Testis (tissue), 3 donors: Measurements from ENCODE around the gene TLK2. TPM values are rescaled to one million over a fixed set of nuclear protein-coding genes. Genes with fewer than 3 reads are reported as not detected.
"Not testable (repeated sequence)": the region's sequence is repeated elsewhere in the genome, so short reads cannot be mapped to it uniquely, and the experiment has no call there.

Experiments used
- DNase-seq: peaks from one replicate; pipeline ENCODE4 v3.0.0-alpha.2; 2019
- H3K27ac ChIP-seq, 2 donors: fragments of 200-600 bp; sonication (generic); one replicate each; pipeline ENCODE4 v1.5.1; 2019
- H3K27me3 ChIP-seq: fragments of 200-600 bp; sonication (generic); one replicate; pipeline ENCODE4 v1.5.1; 2019
- H3K36me3 ChIP-seq: fragments of 200-600 bp; sonication (generic); one replicate; pipeline ENCODE4 v1.5.1; 2017; ENCODE audit warnings: low read depth; ENCODE audit errors: missing control alignments
- H3K4me1 ChIP-seq: fragments of 200-600 bp; sonication (generic); one replicate; pipeline ENCODE4 v1.5.1; 2019
- H3K4me3 ChIP-seq, 2 donors: fragments of 200-600 bp; sonication (generic); one replicate each; pipeline ENCODE4 v1.5.1; 2017 to 2019
- H3K9me3 ChIP-seq: fragments of 200-600 bp; sonication (generic); one replicate; pipeline ENCODE4 v1.5.1; 2017
- WGBS, 2 donors: methylation state at CpG; one replicate each; pipeline ENCODE4 v1.1.5; 2018; 5-methylcytosine and 5-hydroxymethylcytosine counted together
- intact Hi-C: fragments of 100-400 bp; cut with DNase I; formaldehyde crosslinking; loops from one replicate; pipeline ENCODE4 v1.15.1; 2023; ENCODE audit warnings: low total_unique reads
- polyA plus RNA-seq: library from polyadenylated mRNA; stranded (reverse); fragments of 350-450 nt; fragmentation: Illumina TruSeq; extraction: RNeasy Lipid Tissue Mini Kit (QIAGEN cat#74804); gene quantifications from one replicate; pipeline ENCODE4 v1.2.3, GENCODE V29; 2014; ENCODE audit warnings: low read depth, low replicate concordance; ENCODE audit not compliant: insufficient read depth
- total RNA-seq, 2 donors: library from RNA; depleted of rRNA; stranded (reverse); fragments of >200 nt; gene quantifications; one replicate each; pipeline ENCODE4 v1.2.3, GENCODE V29; 2016

TLK2 gene
- total and polyA plus RNA-seq, 3 donors from 2014 or later, result 64.5 to 109 (median 78.2) TPM

DNA sequence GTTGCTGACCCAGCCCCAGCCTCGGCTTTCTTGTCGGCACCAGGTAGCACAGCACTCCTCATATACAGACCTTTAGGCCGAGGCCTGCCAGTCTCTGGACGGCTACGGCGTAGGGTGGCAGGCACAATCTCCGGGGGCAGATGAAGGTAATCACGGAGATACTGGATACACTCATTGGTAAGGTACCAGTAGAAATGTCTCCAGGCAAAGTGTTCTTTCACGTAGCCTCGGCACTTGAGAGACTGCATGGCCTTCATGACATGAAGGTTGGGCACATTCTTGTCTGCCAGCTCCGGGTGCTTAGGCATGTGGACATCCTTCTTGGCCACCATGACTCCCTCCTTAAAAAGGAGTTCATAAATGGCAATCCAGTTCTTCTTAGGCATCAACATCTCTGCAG lies 37.8 kb downstream of the TLK2 start:
- H3K9me3 ChIP-seq, H3K27ac ChIP-seq, H3K4me3 ChIP-seq, intact Hi-C loops, H3K36me3 ChIP-seq, DNase-seq, H3K4me1 ChIP-seq, H3K27me3 ChIP-seq: not testable (repeated sequence)
- WGBS, 2 donors, result 95 to 96% methylated on average over 11 of the region's 11 CpGs

DNA sequence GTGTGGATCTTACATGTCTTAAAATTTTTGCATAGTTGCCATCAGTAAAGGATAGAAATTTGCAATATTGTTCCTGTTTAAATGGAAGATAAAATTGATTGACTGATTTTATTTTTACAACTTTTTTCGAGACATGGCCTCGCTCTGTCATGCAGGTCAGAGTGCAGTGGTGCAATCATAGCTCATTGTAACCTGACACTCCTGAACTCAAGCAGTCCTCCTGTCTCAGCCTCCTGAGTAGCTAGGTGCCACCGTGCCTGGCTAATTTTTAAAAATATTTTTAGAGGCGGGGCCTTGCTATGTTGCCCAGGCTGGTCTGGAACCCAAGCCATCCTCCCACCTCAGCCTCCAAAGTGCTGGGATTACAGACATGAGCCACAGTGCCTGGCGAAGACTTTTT lies 42.7 kb downstream of the TLK2 start:
- H3K9me3 ChIP-seq, H3K4me3 ChIP-seq, intact Hi-C loops, H3K4me1 ChIP-seq, H3K27me3 ChIP-seq, H3K36me3 ChIP-seq, H3K27ac ChIP-seq, DNase-seq: not testable (repeated sequence)
- 90% methylated on average over 5 of the region's 5 CpGs for WGBS, 2 donors

DNA sequence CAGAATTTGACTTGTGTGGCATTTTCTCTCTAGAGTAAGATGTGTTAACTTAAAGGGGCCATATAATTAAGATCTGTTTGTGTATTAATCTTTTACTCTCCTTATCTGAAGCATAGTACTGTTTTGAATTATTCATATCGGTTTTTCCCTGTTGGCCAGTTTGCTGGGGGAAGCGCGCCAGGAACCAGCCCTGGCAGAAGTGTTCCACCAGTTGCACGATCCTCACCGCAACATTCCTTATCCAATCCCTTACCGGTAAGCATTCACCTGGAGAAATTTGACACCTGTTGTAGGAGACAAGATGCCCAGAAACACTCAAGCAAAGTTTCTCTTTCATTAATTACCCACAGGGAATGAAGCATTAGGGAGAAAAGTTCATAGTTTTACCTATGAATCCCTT lies 45.5 kb downstream of the TLK2 start:
- H3K27me3 ChIP-seq, H3K9me3 ChIP-seq, H3K27ac ChIP-seq, H3K36me3 ChIP-seq, H3K4me1 ChIP-seq, DNase-seq, H3K4me3 ChIP-seq, intact Hi-C loops: not testable (repeated sequence)
- WGBS, 2 donors, result 76 to 87% methylated on average over 6 of the region's 6 CpGs

DNA sequence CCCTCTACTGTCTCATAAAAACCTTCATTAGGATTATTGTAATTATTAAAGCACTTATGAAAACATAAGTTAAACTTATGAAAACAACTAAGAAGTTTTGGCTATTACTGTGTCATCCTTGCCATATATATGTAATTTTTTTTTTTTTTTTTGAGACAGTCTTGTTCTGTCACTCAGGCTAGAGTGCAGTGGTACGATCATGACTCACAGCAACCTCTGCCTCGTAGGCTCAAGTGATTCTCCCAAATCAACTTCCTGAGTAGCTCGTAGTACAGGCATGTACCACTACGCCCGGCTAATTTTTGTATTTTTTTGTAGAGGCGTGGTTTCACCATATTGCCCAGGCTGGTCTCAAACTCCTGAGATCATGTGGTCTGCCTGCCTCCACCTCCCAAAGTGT lies 46.7 kb downstream of the TLK2 start:
- H3K4me1 ChIP-seq, H3K9me3 ChIP-seq, DNase-seq, H3K36me3 ChIP-seq, intact Hi-C loops, H3K4me3 ChIP-seq, H3K27me3 ChIP-seq, H3K27ac ChIP-seq: not testable (repeated sequence)
- WGBS, 2 donors, result 96 to 97% methylated on average over 6 of the region's 6 CpGs

DNA sequence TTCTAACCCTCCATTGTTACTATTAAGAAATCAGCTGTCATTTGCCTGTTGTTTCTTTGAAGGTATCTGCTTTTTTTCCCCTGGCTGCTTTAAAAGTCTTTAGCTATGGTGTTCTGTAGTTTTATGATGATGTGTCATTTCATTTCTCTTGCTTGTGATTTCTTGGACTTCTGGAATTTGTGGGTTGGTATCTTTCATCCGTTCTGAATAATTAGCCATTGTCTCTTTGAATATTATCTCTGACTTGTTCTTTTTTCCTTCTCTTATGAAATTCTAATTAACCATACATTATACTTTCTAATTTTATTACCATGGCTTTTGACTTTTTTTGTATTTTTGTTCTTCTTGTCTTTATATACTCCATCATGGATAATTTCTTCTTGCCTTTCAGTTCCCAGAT lies 52.3 kb downstream of the TLK2 start:
- H3K9me3 ChIP-seq, H3K4me3 ChIP-seq, H3K4me1 ChIP-seq, H3K36me3 ChIP-seq, H3K27ac ChIP-seq, H3K27me3 ChIP-seq, DNase-seq, intact Hi-C loops: not testable (repeated sequence)
- WGBS, 2 donors, result 76 to 83% methylated on average over 1 of the region's 1 CpG

DNA sequence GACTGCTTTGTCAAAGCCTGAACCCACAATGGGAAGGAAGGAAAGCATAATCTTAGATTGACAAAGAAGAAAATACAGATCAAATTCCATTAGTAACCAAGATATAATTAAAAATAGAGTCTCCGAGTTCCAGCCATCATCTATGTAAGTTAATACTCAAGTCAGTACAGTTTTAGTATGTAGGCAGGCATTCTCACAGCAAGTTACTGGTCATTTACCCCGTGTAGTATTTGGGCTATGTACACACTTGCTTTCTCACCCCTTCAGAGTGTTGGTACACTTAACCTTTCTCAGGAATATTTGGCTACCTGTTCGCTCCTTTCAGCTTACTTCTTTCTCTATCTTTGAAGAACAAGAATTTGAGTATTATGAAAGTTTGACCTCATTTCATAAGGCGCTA lies 57.9 kb downstream of the TLK2 start:
- H3K36me3 ChIP-seq, DNase-seq, H3K4me1 ChIP-seq, H3K27me3 ChIP-seq, H3K9me3 ChIP-seq, intact Hi-C loops, H3K4me3 ChIP-seq, H3K27ac ChIP-seq: not testable (repeated sequence)
- 95 to 96% methylated on average over 3 of the region's 4 CpGs for WGBS, 2 donors

DNA sequence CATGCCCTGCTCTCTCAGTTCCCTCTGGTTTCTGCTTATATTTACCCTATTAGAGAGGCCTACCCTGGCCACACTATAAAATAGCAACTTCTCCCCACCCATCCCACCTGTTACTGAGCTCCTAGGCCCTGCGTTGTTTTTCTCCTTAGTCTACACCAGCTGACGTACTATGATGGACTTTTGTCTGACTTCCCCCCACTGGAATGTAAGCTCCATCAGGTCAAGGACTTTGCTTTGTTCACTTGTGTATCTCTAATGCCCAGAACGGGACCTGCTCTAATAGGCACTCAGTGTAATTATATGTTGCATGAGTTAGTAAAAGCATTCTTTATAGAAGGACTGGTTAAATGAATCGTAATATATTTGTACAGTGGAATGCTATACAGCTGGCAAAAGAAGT lies 62.4 kb downstream of the TLK2 start:
- H3K27me3 ChIP-seq, H3K9me3 ChIP-seq, DNase-seq, H3K27ac ChIP-seq, H3K36me3 ChIP-seq, intact Hi-C loops, H3K4me1 ChIP-seq, H3K4me3 ChIP-seq: not testable (repeated sequence)
- WGBS, 2 donors, result 46 to 55% methylated on average over 4 of the region's 4 CpGs

DNA sequence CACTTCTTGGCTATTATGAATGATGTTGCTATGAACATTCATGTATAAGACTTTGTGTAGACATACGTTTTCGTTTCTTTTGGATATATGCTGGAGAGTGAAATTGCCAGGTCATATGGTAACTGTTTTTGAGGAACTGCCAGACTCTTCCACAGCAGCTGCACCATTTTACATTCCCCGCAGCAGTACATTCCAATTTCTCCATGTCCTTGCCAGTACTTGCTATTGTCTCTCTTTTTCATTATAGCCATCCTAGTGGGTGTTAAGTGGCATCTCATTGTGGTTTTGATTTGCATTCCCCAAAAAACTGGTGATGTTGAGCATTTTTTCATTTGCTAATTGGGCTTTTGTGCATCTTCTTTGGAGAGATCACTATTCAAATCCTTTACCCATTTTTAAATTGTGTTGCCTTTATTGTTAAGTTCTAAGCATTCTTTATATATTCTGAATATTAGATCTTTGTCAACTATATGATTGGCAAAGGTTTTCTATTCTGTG lies 64.7 kb downstream of the TLK2 start:
- 67 to 77% methylated on average over 3 of the region's 3 CpGs for WGBS, 2 donors
- H3K4me1 ChIP-seq, H3K27me3 ChIP-seq, H3K36me3 ChIP-seq, intact Hi-C loops, DNase-seq, H3K27ac ChIP-seq, H3K4me3 ChIP-seq, H3K9me3 ChIP-seq: not testable (repeated sequence)

DNA sequence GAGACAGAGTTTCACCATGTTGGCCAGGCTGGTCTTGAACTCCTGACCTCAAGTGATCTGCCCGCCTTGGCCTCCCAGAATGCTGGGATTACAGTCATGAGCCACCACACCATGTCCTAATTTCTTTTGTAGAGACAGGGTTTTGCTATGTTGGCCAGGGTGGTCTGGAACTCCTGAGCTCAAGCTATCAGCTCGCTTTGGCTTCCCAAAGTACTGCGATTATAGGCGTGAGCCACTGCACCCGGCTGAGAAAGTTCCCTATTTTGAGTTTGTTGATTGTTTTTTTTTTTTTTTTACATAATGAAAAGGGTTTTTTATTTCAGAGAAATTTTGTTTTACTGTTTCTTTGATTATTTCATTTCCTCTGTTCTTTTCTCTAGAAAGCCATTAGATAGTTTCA lies 67.4 kb downstream of the TLK2 start:
- DNase-seq, H3K4me1 ChIP-seq, H3K27ac ChIP-seq, intact Hi-C loops, H3K4me3 ChIP-seq, H3K9me3 ChIP-seq, H3K27me3 ChIP-seq, H3K36me3 ChIP-seq: not testable (repeated sequence)
- WGBS, 2 donors, result 73 to 77% methylated on average over 5 of the region's 5 CpGs
